Fibroblast of lung (primary cell): Measurements from ENCODE around the gene NCAM2. TPM values are rescaled to one million over a fixed set of nuclear protein-coding genes. Genes with fewer than 3 reads are reported as not detected.

Experiments used
- DNase-seq, 2 donors: peaks; one replicate each; pipeline versions ENCODE4 v3.0.0 to v3.0.0-alpha.2; 2010; ENCODE audit warnings: low read depth in 2 of 2
- H2AFZ ChIP-seq: 2 replicates; pipeline ENCODE4 v1.5.1; 2012; ENCODE audit warnings: low read length, control low read depth, inconsistent platforms
- H3K27ac ChIP-seq: 2 replicates; pipeline ENCODE4 v1.5.1; 2011; ENCODE audit warnings: low read length, control low read depth; ENCODE audit not compliant: insufficient read depth
- H3K27me3 ChIP-seq: 2 replicates; pipeline ENCODE4 v1.5.1; 2011; ENCODE audit warnings: mild to moderate bottlenecking, low read length; ENCODE audit not compliant: control insufficient read depth, insufficient read depth
- H3K36me3 ChIP-seq: 2 replicates; pipeline ENCODE4 v1.5.1; 2011; ENCODE audit warnings: low read length; ENCODE audit not compliant: control insufficient read depth, insufficient read depth
- H3K4me1 ChIP-seq: 2 replicates; pipeline ENCODE4 v1.5.1; 2011; ENCODE audit warnings: low read length; ENCODE audit not compliant: control insufficient read depth, insufficient read depth; ENCODE audit errors: extremely low read depth
- H3K4me2 ChIP-seq: 2 replicates; pipeline ENCODE4 v1.5.1; 2011; ENCODE audit warnings: low read length, control low read depth; ENCODE audit not compliant: insufficient read depth; ENCODE audit errors: extremely low read depth
- H3K4me3 ChIP-seq, 4 experiments: fragments of 200-600 bp in 1 of 4; sonication (generic) in 1 of 4; replicated peaks in 1 of 4; 2 replicates each; pipeline ENCODE4 v1.5.1; 2011 to 2016; ENCODE audit warnings: low read length in 4 of 4, low read depth in 3 of 4, mild to moderate bottlenecking in 3 of 4, control low read depth in 2 of 4, inconsistent platforms in 1 of 4, mixed read lengths in 1 of 4; ENCODE audit not compliant: insufficient read depth in 1 of 4; ENCODE audit errors: control extremely low read depth in 1 of 4
- H3K79me2 ChIP-seq: 2 replicates; pipeline ENCODE4 v1.5.1; 2012; ENCODE audit warnings: mild to moderate bottlenecking, low read length, inconsistent platforms; ENCODE audit not compliant: control insufficient read depth, insufficient read depth
- H3K9ac ChIP-seq: 2 replicates; pipeline ENCODE4 v1.5.1; 2011; ENCODE audit warnings: mild to moderate bottlenecking, low read length, control low read depth; ENCODE audit not compliant: insufficient read depth
- H3K9me3 ChIP-seq: 2 replicates; pipeline ENCODE4 v1.5.1; 2012; ENCODE audit warnings: low read depth, low read length; ENCODE audit not compliant: control insufficient read depth, insufficient read depth
- H4K20me1 ChIP-seq: 2 replicates; pipeline ENCODE4 v1.5.1; 2011; ENCODE audit warnings: low read length; ENCODE audit not compliant: control insufficient read depth, insufficient read depth; ENCODE audit errors: extremely low read depth
- CTCF ChIP-seq, 2 donors: IDR thresholded peaks in 1 of 2; conservative IDR thresholded peaks in 1 of 2; 1 replicate in 1 of 2; 2 replicates in 1 of 2; pipeline ENCODE4 v1.5.1; 2011 to 2012; ENCODE audit warnings: low read length in 2 of 2, control low read depth in 1 of 2, inconsistent platforms in 1 of 2, low read depth in 1 of 2, mild to moderate bottlenecking in 1 of 2
- EZH2 ChIP-seq: IDR thresholded peaks from 2 replicates; pipeline ENCODE4 v1.5.1; 2012; ENCODE audit warnings: low read length, control low read depth, mild to moderate bottlenecking; ENCODE audit errors: missing control alignments
- polyA plus RNA-seq, 2 donors: library from polyadenylated mRNA; depleted of rRNA in 1 of 2; stranded (reverse) in 1 of 2; unstranded in 1 of 2; fragments of >200 nt; gene quantifications; 2 replicates each; pipeline ENCODE4 v1.2.1, GENCODE V29; 2011 to 2012; ENCODE audit warnings: missing spikeins in 1 of 2
- total RNA-seq: library from RNA; depleted of rRNA; stranded (reverse); fragments of >200 nt; gene quantifications from 2 replicates; pipeline ENCODE4 v1.2.1, GENCODE V29; 2014

The NCAM2 gene
- total and polyA plus RNA-seq, 2 donors (not counting 1 experiment from before 2014, with no cell fraction given) = 5.6 to 11.1 TPM

DNA sequence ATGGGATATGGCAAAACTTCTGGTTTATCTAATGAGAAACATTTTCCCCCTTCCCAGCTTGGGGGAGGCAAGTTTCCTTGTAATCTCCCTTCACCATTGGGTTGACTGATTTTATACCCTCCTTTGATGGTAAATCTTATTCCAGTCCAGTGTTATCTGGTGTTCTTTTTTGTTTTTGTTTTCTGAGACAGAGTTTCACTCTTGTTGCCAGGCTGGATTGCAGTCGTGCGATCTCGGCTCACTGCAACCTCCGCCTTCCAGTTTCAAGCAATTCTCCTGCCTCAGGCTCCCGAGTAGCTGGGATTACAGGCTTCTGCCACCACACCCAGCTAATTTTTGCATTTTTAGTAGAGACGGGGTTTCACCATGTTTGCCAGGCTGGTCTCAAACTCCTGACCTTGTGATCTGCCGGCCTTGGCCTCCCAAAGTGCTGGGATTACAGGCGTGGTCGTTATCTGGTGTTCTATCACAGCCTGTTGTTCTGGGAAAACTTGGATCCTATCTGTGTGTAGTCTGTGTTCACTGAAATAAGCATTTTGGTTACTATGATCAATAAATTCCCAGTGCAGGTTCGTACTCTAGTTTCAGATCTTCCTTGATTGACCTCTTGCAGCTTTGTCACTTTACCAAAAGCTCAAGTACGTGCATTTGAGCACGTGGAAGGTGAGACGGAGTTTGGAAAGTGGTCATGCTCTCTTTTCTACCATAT lies 281.1 kb downstream of the NCAM2 start:
- Histone ChIP-seq H3K4me2 (no peak overlapping the region), H4K20me1 (no peaks in the 10 kb centered on the region), H2AFZ (no peak overlapping the region), H3K27ac (no peak overlapping the region), H3K79me2 (no peaks in the 10 kb centered on the region), H3K9me3 (no peaks in the 10 kb centered on the region), H3K36me3 (no peaks in the 10 kb centered on the region), H3K4me3 (no peak overlapping the region), H3K4me1 (no peaks in the 10 kb centered on the region), H3K9ac (no peak overlapping the region), H3K27me3 (no peaks in the 10 kb centered on the region)
- DNase-seq = no peak
- TF ChIP-seq CTCF (conservative IDR thresholded peaks at IDR 0.05 in 1 of 2, IDR thresholded peaks at IDR 0.05 in 1 of 2; ENCODE audit: low read depth in 1 of 2, low read length in 2 of 2) (no peak), EZH2 (no peak)

GRCh38 chr21:21283810-21284209 lies 285.6 kb downstream of the NCAM2 start:
- Histone ChIP-seq H3K9me3 (no peaks in the 10 kb centered on the region), H3K4me3 (no peak overlapping the region), H3K36me3 (no peaks in the 10 kb centered on the region), H4K20me1 (no peaks in the 10 kb centered on the region), H3K9ac (no peak overlapping the region), H3K79me2 (no peaks in the 10 kb centered on the region), H3K27ac (no peak overlapping the region), H2AFZ (no peak overlapping the region), H3K4me1 (no peaks in the 10 kb centered on the region), H3K27me3 (no peaks in the 10 kb centered on the region), H3K4me2 (no peak overlapping the region)
- DNase-seq = no peak
- TF ChIP-seq EZH2 = no peak
- no peak for TF ChIP-seq CTCF (conservative IDR thresholded peaks at IDR 0.05 in 1 of 2, IDR thresholded peaks at IDR 0.05 in 1 of 2; ENCODE audit: low read depth in 1 of 2, low read length in 2 of 2)

DNA sequence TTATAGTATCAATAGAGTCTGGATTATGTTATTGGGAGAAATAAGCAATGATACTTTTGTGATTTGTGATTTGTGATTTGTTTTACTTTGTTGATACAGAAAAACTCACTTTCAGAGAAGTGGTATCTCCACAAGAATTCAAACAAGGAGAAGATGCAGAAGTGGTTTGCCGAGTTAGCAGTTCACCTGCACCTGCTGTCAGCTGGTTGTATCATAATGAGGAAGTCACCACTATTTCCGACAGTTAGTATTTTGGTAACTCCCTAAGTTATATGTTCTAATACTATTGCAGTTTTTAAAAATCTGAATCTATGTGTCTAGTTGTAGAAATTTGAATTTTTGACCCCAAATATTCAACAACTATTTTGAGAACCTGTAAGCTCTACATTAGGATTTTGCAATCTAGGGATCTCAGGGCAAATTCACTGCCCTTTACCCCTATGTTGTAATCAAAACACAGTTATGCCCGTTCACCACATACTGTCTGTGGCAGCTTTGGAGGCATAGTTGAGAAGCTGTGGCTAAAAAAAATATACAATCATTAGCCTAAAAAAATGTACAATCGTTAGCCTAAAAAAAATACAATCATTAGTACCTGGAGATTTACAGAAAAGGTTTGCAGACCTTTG lies 288.1 kb downstream of the NCAM2 start:
- no peak for DNase-seq
- Histone ChIP-seq H3K4me2 (no peak overlapping the region), H3K79me2 (no peaks in the 10 kb centered on the region), H4K20me1 (no peaks in the 10 kb centered on the region), H3K27me3 (no peaks in the 10 kb centered on the region), H2AFZ (no peak overlapping the region), H3K27ac (no peak overlapping the region), H3K9me3 (no peaks in the 10 kb centered on the region), H3K9ac (no peak overlapping the region), H3K4me3 (no peak overlapping the region), H3K36me3 (no peaks in the 10 kb centered on the region), H3K4me1 (no peaks in the 10 kb centered on the region)
- TF ChIP-seq EZH2 (no peak), CTCF (conservative IDR thresholded peaks at IDR 0.05 in 1 of 2, IDR thresholded peaks at IDR 0.05 in 1 of 2; ENCODE audit: low read depth in 1 of 2, low read length in 2 of 2) (no peak)
